SU-DHL-6 (cell line): ENCODE data around the gene PPP1R12A.

Experiments
- H2AFZ ChIP-seq: fragments of 200-600 bp; sonication (generic); 2 replicates; pipeline ENCODE4 v1.6.1; 2014; ENCODE audit warnings: low read depth, mild to moderate bottlenecking, moderate library complexity, mixed read lengths, antibody characterized with exemption, low read length; ENCODE audit not compliant: severe bottlenecking
- H3F3A ChIP-seq: fragments of 200-600 bp; shearing (Covaris generic); 2 replicates; pipeline ENCODE4 v1.6.0; 2016; ENCODE audit warnings: antibody characterized with exemption, mild to moderate bottlenecking; ENCODE audit not compliant: insufficient read depth
- H3K27ac ChIP-seq: fragments of 200-600 bp; sonication (generic); 2 replicates; pipeline ENCODE4 v1.5.1; 2016; ENCODE audit warnings: low read depth, mild to moderate bottlenecking, low read length, moderate library complexity, mixed read lengths
- H3K27me3 ChIP-seq: fragments of 200-600 bp; sonication (generic), shearing (Covaris generic); 2 replicates; pipeline ENCODE4 v1.6.0; 2014; ENCODE audit warnings: mild to moderate bottlenecking, low read length
- H3K36me3 ChIP-seq: fragments of 200-600 bp; sonication (generic); 2 replicates; pipeline ENCODE4 v1.6.1; 2014; ENCODE audit warnings: mild to moderate bottlenecking, low read length, mixed read lengths
- H3K4me2 ChIP-seq: fragments of 300-600, 200-600 bp; shearing (Covaris generic), sonication (generic); 2 replicates; pipeline ENCODE4 v1.6.0; 2014; ENCODE audit warnings: low read length, low read depth, mild to moderate bottlenecking; ENCODE audit not compliant: poor library complexity, severe bottlenecking
- H3K4me3 ChIP-seq: fragments of 200-600 bp; sonication (generic); 2 replicates; pipeline ENCODE4 v1.5.1; 2014; ENCODE audit warnings: antibody characterized with exemption, low read length, mild to moderate bottlenecking, mixed read lengths; ENCODE audit not compliant: insufficient read depth, poor library complexity, severe bottlenecking
- H3K79me2 ChIP-seq: fragments of 200-600 bp; sonication (generic); 2 replicates; pipeline ENCODE4 v1.6.1; 2014; ENCODE audit warnings: mild to moderate bottlenecking, low read length, moderate library complexity; ENCODE audit not compliant: insufficient read depth
- H3K9ac ChIP-seq: fragments of 200-600 bp; sonication (generic); 2 replicates; pipeline ENCODE4 v1.7.0; 2014; ENCODE audit warnings: mild to moderate bottlenecking, low read length
- H3K9me2 ChIP-seq: fragments of 200-600 bp; sonication (generic); replicated peaks from 2 replicates; pipeline ENCODE4 v1.6.1; 2014; ENCODE audit warnings: low read length; ENCODE audit not compliant: insufficient read depth
- H3K9me3 ChIP-seq: fragments of 200-600 bp; sonication (generic); 2 replicates; pipeline ENCODE4 v1.6.1; 2014; ENCODE audit warnings: low read length, mixed read lengths; ENCODE audit not compliant: insufficient read depth
- H4K20me1 ChIP-seq: fragments of 200-600 bp; sonication (generic); 2 replicates; pipeline ENCODE4 v1.6.1; 2014; ENCODE audit warnings: low read depth, mild to moderate bottlenecking, antibody characterized with exemption, low read length, moderate library complexity, mixed read lengths
- EZH2phosphoT487 ChIP-seq: fragments of 200-600 bp; sonication (generic), shearing (Covaris generic); conservative IDR thresholded peaks from 2 replicates; pipeline ENCODE4 v1.6.1; 2018; ENCODE audit warnings: mild to moderate bottlenecking, antibody characterized with exemption, low read length, moderate library complexity, mixed read lengths
- TF ChIP-seq, protein P1 (sequence below): fragments of 200-600 bp; sonication (generic); IDR thresholded peaks from one replicate; pipeline ENCODE4 v1.5.1; 2017; ENCODE audit warnings: antibody characterized with exemption, mild to moderate bottlenecking, low read length, moderate library complexity; ENCODE audit not compliant: insufficient read depth, poor library complexity, severe bottlenecking

PPP1R12A gene

DNA sequence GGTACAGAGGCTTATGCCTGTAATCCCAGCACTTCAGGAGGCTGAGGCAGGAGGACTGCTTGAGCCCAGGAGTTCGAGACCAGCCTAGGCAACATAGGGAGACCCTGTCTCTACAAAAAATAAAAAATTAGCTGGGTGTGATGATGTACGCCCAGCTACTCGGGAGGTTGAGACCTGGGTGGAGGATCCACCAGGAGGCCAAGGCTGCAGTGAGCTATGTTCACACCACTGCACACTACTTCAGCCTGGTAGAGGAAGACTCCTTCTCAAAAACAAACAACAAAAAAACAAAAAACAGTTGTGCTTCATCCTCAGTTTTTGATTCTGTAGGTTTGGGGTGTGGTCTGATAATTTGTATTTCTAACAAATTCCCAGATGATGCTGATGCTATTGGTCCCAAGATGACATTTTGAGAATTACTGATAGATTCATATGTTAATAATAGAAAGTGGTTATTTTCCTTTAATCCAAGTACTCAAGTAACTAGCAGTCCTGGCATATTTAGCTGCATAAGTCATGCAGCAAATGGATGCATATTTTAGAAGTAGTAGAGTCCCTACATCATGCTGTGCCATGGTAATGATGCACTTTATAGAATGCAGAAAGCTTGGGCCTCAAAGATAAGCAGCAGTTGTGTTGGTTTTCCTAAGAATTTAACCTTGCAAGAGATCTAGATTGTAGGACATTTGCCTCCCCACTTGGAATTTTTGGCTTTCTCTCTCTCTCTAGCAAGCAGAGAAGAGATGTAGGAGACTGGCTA is 168.0 kb downstream of the PPP1R12A start:
- no peaks in the 10 kb centered on the region for H3K9me2 ChIP-seq
- H3K4me2 ChIP-seq: no peak overlapping the region
- no peaks in the 10 kb centered on the region for H3K79me2 ChIP-seq
- no peaks in the 10 kb centered on the region for H3K9me3 ChIP-seq
- H2AFZ ChIP-seq: no peak overlapping the region
- no peak overlapping the region for H3K27ac ChIP-seq
- H3K4me3 ChIP-seq: no peak overlapping the region
- H3K27me3 ChIP-seq: no peaks in the 10 kb centered on the region
- no peaks in the 10 kb centered on the region for H4K20me1 ChIP-seq
- H3K36me3 ChIP-seq: no peaks in the 10 kb centered on the region
- no peak for TF ChIP-seq EZH2phosphoT487
- TF ChIP-seq, protein P1, sequence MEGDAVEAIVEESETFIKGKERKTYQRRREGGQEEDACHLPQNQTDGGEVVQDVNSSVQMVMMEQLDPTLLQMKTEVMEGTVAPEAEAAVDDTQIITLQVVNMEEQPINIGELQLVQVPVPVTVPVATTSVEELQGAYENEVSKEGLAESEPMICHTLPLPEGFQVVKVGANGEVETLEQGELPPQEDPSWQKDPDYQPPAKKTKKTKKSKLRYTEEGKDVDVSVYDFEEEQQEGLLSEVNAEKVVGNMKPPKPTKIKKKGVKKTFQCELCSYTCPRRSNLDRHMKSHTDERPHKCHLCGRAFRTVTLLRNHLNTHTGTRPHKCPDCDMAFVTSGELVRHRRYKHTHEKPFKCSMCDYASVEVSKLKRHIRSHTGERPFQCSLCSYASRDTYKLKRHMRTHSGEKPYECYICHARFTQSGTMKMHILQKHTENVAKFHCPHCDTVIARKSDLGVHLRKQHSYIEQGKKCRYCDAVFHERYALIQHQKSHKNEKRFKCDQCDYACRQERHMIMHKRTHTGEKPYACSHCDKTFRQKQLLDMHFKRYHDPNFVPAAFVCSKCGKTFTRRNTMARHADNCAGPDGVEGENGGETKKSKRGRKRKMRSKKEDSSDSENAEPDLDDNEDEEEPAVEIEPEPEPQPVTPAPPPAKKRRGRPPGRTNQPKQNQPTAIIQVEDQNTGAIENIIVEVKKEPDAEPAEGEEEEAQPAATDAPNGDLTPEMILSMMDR: no peak
- no peaks in the 10 kb centered on the region for H3F3A ChIP-seq
- H3K9ac ChIP-seq: no peak overlapping the region

DNA sequence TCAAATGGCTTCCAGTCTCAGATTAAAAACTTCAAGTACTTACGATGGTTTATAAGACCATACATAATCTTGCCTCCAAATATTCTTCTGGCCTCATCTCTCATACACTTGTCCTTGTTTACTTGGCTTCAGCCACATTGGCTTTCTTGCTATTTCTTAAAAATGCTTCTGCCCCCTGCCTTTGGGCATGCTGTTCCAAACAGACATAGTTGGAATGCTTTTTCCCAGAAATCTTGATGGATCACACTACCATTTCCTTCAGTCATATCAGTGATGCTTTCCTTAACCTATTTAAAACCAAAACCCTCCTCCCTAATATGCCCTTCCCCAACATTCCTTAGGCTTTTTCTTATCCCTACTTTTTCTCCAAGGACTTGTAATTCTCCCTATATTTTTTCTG is 169.7 kb downstream of the PPP1R12A start:
- Histone ChIP-seq H3F3A (no peaks in the 10 kb centered on the region), H3K9ac (no peak overlapping the region)

DNA sequence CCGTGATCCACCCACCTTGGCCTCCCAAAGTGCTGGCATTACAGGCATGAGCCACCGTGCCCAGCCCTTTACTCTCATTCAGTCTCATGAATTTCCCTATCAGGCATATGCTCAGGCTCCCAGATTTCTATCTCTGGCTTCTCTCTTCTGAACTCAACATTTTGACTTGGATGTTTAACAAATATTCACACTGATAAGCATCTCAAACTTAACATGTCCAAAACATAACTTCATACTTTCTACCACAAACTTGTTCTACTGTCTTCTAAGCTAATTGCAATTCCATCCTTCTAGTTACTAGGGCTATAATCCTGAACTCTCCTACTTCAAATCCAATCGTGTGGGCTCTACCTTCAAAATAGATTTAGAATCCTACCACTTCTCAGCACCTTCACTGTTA is 170.3 kb downstream of the PPP1R12A start:
- Histone ChIP-seq H3K9ac (no peak overlapping the region), H3K9me3 (no peaks in the 10 kb centered on the region), H3F3A (no peaks in the 10 kb centered on the region), H3K79me2 (no peaks in the 10 kb centered on the region), H3K4me2 (no peak overlapping the region), H3K27ac (no peak overlapping the region), H3K9me2 (no peaks in the 10 kb centered on the region), H3K27me3 (no peaks in the 10 kb centered on the region), H3K4me3 (no peak overlapping the region), H2AFZ (no peak overlapping the region), H4K20me1 (no peaks in the 10 kb centered on the region), H3K36me3 (no peaks in the 10 kb centered on the region)
- TF ChIP-seq, protein P1: no peak
- no peak for TF ChIP-seq EZH2phosphoT487

More for the DNA sequence above, 169.7 kb downstream of the PPP1R12A start:
- no peaks in the 10 kb centered on the region for H3K79me2 ChIP-seq
- H3K27me3 ChIP-seq: no peaks in the 10 kb centered on the region
- H3K4me2 ChIP-seq: no peak overlapping the region
- H3K27ac ChIP-seq: no peak overlapping the region
- H3K9me3 ChIP-seq: no peaks in the 10 kb centered on the region
- H4K20me1 ChIP-seq: no peaks in the 10 kb centered on the region
- H3K9me2 ChIP-seq: no peaks in the 10 kb centered on the region
- no peak overlapping the region for H3K4me3 ChIP-seq
- TF ChIP-seq, protein P1: no peak
- TF ChIP-seq EZH2phosphoT487: no peak
- H2AFZ ChIP-seq: no peak overlapping the region
- H3K36me3 ChIP-seq: no peaks in the 10 kb centered on the region
